Loucy (cell line): ENCODE measurements around the gene CD9.
"Not testable (repeated sequence)": the region's sequence is repeated elsewhere in the genome, so short reads cannot be mapped to it uniquely, and the experiment has no call there.

Source experiments
- CTCF ChIP-seq: fragments of 200-600 bp; sonication (generic); conservative IDR thresholded peaks from 2 replicates; pipeline ENCODE4 v1.5.1; 2014; ENCODE audit warnings: mild to moderate bottlenecking, antibody characterized with exemption, low read length
- EZH2phosphoT487 ChIP-seq: fragments of 200-600 bp; IDR thresholded peaks from 2 replicates; pipeline ENCODE4 v1.6.1; 2018; ENCODE audit warnings: antibody characterized with exemption, mild to moderate bottlenecking, moderate library complexity, borderline replicate concordance

GRCh38 chr12:6159166-6160011 is 40.8 kb upstream of the CD9 start:
- not testable (repeated sequence) for TF ChIP-seq CTCF, EZH2phosphoT487
